Prostate gland (tissue), 2 donors: ENCODE measurements around the gene ALK.

Experiments
- CTCF ChIP-seq, 4 experiments: fragments of 200-600 bp in 2 of 4; fragments of 450-650 bp in 2 of 4; sonication (generic) in 2 of 4; IDR thresholded peaks; 1 replicate in 3 of 4; 2 replicates in 1 of 4; pipeline ENCODE4 v1.5.1; 2016 to 2019; ENCODE audit warnings: antibody characterized with exemption in 4 of 4, mild to moderate bottlenecking in 2 of 4, moderate library complexity in 2 of 4
- POLR2A ChIP-seq: fragments of 450-650 bp; IDR thresholded peaks from one replicate; pipeline ENCODE4 v1.6.1; 2016; ENCODE audit warnings: antibody characterized with exemption, mild to moderate bottlenecking
- POLR2AphosphoS5 ChIP-seq: sonication (generic); formaldehyde crosslinking; IDR thresholded peaks from one replicate; pipeline ENCODE4 v1.6.1; 2017; ENCODE audit warnings: antibody characterized with exemption

- TF ChIP-seq CTCF (IDR thresholded peaks at IDR 0.05) (no peak), POLR2AphosphoS5 (no peak), POLR2A (no peak)
Measured at GRCh38 chr2:29597035-29597434, 324.4 kb downstream of the ALK start.
